ENCODE data around the gene SS18L1. TPM values are rescaled to one million over a fixed set of nuclear protein-coding genes. Genes with fewer than 3 reads are reported as not detected.
A peak's percentile ranks its signal among the peaks of the same experiment; 100 is the strongest.

The SS18L1 gene
- total RNA-seq, 2 donors from 2014 or later = 7.6 to 7.7 TPM

DNA sequence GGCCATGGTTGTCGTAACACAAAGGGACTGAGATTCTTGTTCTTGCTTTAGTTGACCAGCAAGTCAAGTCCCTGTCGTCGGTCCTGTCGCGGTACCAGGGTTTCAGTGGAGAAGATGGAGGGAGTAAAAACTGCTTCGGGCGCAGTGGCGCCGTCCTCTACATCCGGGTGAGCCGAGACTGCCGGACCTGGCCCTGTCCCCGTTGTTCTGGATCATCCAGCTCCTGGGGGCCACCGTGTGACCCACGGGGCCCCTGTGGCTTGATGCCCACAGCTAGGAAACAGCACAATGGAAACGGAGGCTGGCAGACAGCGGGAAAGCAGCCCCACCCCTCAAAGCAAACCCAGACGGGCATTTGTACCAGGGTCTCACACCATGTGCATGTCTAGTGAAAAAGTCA, 54.2 kb downstream of the SS18L1 start:
- DNase-seq (peak; percentile 8), ATAC-seq (no peak)
- intact Hi-C loops (cut with DNase I) = no loop called here

GRCh38 chr20:62198496-62198895, 54.9 kb downstream of the SS18L1 start:
- intact Hi-C loops (cut with DNase I) = no loop called here
- DNase-seq = peak; percentile 11
- no peak for ATAC-seq

- intact Hi-C loops (cut with DNase I) = no loop called here
- ATAC-seq = no peak
Measured at GRCh38 chr20:62198931-62199330, 55.4 kb downstream of the SS18L1 start.

GRCh38 chr20:62200491-62201172, 57.1 kb downstream of the SS18L1 start:
- intact Hi-C loops (cut with DNase I) = no loop called here
- DNase-seq = peak; percentile 20
- ATAC-seq = no peak

More at GRCh38 chr20:62198931-62199330, 55.4 kb downstream of the SS18L1 start:
- DNase-seq = peak; percentile 18

DNA sequence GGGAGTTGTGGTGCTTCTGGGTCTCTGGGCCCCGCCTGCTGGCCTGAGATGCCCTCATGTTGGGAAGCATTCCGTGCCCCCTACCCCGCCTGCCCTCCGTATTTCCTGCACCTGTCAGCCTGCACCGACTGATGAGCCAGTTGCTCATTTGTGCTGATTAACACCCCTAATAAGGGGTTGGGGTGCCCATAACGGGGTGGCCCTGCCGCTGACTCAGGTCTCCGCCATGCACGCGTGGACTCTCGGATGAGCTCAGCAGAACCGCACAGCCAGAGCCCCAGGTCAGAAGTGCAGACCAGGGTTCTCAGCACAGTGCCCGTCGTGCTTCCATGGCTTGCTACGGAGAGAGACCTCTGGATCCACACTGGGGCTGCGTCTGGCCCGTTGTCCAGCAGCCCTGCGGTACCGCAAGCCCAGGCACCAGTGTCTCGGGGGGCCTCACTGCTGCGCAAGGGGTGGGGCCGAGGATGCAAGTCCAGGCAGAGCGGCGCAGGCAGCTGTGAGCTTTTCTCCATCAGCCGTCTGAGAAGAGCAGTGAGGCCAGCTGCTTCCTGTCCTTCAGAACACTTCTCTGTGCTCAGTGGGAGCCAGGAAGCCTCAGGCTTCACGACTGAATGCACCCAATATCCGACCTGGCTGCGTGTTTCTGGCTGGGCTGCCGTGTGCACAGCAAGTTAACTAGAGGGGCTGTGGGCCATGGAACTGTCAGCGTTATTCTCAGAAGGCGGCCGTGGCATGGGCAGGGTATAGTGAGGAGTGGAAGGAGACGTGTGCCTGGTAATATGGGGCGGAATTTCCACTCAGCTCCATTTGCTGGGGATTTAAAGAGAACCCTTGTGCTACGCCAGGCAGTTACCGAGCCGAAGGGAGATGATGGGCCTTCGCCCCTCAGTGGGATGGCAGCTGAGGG, 57.9 kb downstream of the SS18L1 start:
- no peak for ATAC-seq
- intact Hi-C loops (cut with DNase I) = no loop called here
- peak; percentile 8 for DNase-seq

DNA sequence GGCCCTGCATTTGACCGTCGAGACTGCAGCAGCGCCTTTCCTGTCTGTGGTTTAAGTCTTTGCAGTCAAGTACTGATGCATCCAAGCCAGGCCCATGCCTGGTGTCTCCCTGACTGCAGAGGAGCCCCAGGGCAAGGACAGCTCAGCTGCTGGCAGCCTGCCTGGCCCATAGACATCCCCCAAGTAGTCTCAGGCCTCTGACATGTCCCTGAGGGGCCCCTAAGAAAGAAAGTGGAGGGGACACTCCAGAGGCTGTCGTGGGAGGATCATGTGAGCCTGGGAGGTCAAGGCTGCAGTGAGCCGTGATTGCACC, 58.5 kb downstream of the SS18L1 start:
- peak; percentile 5 for DNase-seq
- no peak for ATAC-seq
- intact Hi-C loops (cut with DNase I) = no loop called here

DNA sequence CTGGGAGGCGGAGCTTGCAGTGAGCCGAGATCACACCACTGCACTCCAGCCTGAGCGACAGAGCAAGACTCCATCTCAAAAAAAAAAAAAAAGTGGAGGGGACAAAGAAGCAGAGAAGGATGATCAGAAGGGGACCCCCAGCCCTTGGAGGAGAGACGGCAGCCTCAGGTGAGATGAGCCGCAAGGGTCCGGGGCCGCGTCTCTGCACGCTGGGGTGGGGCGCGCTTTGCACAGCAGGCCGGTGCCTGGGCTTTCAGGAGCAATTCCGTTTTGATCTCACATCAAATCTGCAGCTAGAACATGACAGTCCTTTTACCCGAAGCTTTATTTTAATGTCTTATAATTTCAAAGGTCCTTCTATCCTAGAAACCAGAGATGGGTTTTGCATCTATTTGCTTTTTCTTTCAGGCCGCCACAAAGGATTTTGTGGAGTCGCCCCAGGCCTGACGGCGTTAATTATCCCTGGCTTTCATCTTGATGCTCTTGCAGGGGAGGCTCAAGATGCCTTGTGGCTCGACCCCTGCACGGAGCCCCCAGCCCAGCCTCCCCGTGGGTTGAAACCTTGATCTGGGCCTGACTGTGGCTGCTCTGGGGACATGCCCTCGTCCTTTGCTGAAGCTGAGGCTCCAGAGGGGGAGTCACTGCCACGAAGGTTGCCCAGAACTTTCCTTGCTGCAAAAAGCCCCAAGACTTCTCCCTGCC, 59.3 kb downstream of the SS18L1 start:
- DNase-seq (peak; percentile 15), ATAC-seq (no peak)
- intact Hi-C loops (cut with DNase I) = no loop called here

GRCh38 chr20:62203378-62204030, 59.9 kb downstream of the SS18L1 start:
- intact Hi-C loops (cut with DNase I) = no loop called here
- no peak for ATAC-seq
- peak; percentile 12 for DNase-seq

GRCh38 chr20:62205618-62206387, 62.2 kb downstream of the SS18L1 start:
- ATAC-seq (no peak), DNase-seq (peak; percentile 21)
- intact Hi-C loops (cut with DNase I) = no loop called here

DNA sequence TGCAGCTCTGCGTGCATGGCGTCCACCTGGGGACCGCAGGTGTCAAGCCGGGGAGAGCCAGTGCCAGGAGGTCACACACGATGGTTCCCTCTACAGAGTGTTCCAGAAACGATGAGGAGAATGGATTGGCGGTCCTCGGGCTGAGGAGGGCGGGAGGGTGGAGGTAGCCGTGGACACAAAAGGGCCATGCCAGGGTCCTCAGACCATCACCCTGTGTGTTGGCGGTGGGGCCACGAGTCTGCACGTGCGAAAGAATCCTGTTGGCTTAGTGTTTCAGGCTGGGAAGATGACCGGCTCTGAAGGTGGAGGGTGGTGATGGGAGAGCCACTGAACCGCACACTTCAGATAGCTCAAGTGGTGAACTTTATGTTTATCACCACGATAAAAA, 62.8 kb downstream of the SS18L1 start:
- ATAC-seq = no peak
- intact Hi-C loops (cut with DNase I) = no loop called here
- DNase-seq = no peak

- intact Hi-C loops (cut with DNase I) = no loop called here
- DNase-seq = no peak
- peak in 1 of 2 donors; percentile 20 for ATAC-seq
Measured at GRCh38 chr20:62208061-62208794, 64.7 kb downstream of the SS18L1 start.

- intact Hi-C loops (cut with DNase I) = no loop called here
- DNase-seq (no peak), ATAC-seq (no peak)
Measured at GRCh38 chr20:62208795-62209755, 65.5 kb downstream of the SS18L1 start.

GRCh38 chr20:62209850-62210495, 66.4 kb downstream of the SS18L1 start:
- intact Hi-C loops (cut with DNase I) = no loop called here
- no peak for DNase-seq
- ATAC-seq = no peak

DNA sequence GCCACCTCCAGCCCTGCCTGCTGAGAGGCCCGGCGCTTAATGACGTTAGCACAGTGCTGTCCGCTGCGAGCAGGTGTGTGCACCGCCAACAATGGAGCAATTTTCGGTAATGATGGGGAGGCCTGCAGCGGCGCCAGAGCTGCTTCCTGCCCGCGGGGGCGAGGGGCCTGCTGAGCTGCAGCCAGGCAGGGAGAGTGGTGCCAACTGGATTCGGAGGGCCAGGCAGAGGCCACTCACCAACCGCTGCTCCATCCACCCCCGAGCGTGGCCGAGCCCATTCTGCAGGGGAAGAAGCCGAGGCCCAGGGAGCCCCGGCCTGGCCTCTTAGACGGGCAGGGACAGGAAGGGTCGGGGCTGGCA, 66.9 kb downstream of the SS18L1 start:
- no peak for ATAC-seq
- intact Hi-C loops (cut with DNase I) = no loop called here
- DNase-seq = no peak

- no peak for DNase-seq
- intact Hi-C loops (cut with DNase I) = no loop called here
- no peak for ATAC-seq
Measured at GRCh38 chr20:62211216-62211615, 67.6 kb downstream of the SS18L1 start.

DNA sequence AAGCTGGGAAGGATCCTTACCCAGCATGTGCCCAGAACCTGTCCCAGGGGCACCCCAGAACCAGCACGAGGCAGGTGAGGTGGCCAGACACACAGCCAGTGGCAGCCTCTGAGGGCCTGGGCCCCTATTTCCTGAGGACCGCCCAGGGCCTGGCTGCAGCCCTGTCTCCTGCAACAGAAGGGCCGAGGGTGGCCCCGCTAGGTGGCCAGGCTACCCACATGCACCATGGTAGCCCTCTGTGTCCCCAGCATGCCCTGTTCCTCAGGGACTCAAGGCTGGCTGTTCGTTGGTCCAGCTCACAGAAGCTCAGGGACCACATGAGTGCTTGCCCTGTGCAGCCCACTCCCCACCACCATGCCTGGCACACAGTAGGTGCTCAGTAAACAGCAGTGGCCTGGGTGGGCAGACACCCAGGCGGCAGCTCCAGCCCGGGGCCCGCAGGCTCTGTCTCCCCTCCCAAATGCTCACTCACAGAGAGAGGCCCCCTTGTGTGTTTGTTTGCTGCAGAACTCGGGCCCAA, 68.3 kb downstream of the SS18L1 start:
- intact Hi-C loops (cut with DNase I) = no loop called here
- no peak for DNase-seq

More for the DNA sequence above, 68.3 kb downstream of the SS18L1 start:
- ATAC-seq = no peak

Data from left cardiac atrium (tissue), 4 donors.